HG03280 (cell line): Measurements from ENCODE around the gene RNF212.

Source experiments
- ATAC-seq: cut with Tn5 transposase; IDR thresholded peaks from one replicate; pipeline ENCODE4 v1.9.1; 2021; ENCODE audit warnings: mild to moderate bottlenecking, moderate library complexity; ENCODE audit not compliant: unreplicated experiment

Gene RNF212

GRCh38 chr4:1090465-1091440, 22.6 kb downstream of the RNF212 start:
- no peak for ATAC-seq

- no peak for ATAC-seq
These were observed 23.3 kb downstream of the RNF212 start for GRCh38 chr4:1090036-1090435.

DNA sequence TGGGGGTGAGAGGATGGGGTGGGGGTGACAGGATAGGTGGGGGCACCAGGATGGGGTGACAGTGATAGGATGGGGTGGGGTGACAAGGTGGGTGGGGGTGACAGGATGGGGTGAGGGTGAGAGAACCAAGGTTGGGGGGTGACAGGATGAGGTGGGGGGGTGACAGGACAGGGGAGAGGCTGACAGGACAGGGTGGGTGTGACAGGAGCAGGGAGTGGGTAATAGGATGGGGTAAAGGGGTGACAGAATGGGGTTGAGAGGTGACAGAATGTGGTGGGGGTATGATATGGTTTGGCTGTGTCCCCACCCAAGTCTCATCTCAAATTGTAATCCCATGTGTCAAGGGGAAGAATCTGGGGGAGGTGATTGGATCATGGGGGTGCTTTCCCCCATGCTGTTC, 26.0 kb downstream of the RNF212 start:
- no peak for ATAC-seq

GRCh38 chr4:1086011-1086410, 27.4 kb downstream of the RNF212 start:
- ATAC-seq, result no peak

DNA sequence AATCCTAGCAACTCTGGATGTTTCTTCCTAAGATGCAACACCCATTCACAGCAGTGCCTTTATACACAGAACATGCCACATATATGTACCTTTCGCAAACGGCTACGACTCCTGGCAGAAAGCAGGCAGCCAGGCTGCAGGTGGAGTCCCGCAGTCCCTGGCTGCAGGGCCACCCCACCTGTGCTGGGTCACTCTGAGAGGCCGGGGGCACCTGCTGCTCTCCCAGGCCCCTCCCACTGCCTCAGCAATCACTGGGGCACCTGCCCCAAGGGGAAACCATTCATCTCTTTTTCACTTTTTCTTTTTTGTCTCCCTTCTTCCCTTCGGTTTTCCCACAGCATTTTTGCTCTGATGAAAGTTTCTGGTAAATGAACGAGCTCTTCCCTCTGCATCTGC, 28.0 kb downstream of the RNF212 start:
- ATAC-seq, result no peak

DNA sequence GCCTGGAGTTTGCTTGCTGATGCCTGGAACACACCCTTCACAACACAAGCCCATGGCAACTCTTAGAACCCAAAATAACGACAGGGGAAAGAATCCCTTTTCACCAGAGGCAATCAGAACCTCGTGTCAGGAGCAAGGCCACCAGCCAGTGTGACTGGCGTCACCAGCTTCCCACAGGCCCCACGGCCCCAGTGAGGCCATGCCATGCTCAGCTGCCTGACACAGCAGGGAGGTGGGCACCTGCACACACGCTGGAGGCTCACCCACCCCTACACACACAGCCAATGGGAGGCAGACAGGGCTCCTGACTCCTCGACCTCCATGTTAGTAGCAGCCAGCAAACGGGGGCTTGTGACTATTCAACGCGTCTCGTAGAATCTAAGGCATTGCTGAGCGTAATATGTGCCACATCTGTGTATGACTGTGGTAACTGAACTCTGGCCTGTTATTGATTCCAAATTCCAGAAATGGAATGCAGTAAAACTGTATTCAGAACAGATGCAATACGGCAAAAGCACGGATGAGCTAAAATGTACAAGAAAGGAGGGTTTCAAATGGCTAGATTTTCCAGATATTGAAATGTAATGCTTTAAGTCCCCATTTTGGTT, 28.5 kb downstream of the RNF212 start:
- no peak for ATAC-seq

DNA sequence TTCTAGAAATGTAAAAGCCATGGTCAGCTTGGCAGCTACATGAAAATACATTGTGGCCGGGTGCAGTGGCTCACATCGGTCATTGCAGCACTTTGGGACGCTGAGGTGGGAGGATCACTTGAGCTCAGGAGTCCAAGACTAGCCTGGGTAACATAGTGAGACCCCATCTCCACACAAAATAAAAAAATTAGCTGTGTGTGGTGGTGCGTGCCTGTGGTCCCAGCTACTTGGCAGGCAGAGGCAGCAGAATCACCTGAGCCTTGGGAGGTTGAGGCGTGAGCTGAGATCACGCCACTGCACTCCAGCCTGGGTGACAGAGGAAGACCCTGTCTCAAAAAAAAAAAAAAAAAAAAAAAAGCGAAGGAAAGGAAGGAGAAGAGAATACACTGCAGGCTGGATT, 29.0 kb downstream of the RNF212 start:
- no peak for ATAC-seq

DNA sequence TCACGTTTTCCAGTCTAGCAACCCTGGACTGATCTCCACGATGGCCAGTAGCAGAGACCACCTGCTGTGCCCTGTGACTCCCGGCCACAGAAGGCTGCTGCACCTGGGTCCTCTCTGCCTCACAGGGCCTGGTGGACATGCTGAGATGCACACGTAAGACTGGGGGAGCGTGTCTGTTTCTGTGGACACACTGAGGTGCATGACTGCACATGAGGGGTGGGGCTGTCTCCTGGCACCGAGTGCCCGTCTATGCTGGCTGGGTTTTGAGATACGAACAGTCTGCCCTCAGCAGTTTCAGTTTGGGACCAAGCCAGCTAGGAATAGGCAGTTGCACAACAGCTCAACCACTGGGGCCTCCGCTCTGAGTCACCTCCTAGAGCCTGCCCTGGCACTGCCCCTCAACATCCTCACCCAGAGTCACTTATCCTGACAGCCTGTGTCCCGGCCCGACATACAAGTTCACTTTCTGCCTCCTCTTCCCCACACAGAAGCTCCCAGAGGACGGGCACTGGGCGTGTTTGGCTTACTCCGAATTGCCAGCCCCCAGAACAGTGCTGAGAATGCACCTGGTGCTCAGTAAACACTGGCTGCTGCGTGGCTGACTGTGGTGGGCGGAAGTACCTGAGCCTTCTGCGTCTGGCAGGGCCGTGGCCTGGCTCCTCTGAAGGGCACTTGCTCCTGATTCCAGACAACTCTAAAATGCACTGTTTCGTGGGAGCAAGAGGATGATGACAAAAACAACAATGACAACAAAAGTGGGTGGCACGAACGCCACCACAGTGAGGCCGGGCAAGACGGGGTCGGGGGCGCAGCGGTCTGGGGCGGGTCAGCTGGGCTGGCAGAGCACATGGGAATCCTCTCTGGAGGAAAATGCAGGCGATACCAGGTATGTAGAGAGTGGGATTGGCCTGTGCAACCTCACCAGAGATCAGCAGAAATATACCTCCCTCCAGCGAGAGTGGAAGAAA, 30.9 kb downstream of the RNF212 start:
- ATAC-seq, result no peak

- ATAC-seq, result no peak
These were observed 31.7 kb downstream of the RNF212 start for GRCh38 chr4:1081689-1082040.

- ATAC-seq, result no peak
These were observed 32.2 kb downstream of the RNF212 start for GRCh38 chr4:1080961-1081688.

GRCh38 chr4:1080432-1080831, 32.9 kb downstream of the RNF212 start:
- no peak for ATAC-seq

DNA sequence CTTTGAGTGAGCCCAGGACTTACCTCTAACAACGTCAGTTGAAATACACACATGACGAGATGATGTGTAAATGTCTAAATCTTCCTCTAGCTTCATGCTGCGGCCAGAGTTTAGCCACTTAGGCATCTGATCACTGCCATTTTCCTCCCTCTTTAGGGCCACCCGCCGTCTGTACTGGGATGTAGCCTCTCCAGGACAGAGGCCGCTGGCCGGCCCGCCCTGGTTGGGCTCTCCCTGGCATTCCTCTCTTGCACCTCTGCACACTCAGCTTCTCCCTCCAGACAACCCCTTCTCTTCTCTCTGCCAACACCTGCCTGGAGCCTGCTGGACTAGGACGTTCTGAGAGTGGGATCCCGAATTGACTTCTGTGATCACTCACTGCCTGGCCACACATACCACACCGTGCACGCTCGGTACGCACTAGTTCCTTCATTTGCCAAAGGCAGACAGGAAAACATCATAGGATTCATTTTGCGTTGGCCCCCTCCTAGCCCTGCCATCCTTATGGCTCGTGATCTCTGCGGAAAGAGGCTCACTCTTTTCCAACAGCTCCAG, 33.6 kb downstream of the RNF212 start:
- no peak for ATAC-seq

DNA sequence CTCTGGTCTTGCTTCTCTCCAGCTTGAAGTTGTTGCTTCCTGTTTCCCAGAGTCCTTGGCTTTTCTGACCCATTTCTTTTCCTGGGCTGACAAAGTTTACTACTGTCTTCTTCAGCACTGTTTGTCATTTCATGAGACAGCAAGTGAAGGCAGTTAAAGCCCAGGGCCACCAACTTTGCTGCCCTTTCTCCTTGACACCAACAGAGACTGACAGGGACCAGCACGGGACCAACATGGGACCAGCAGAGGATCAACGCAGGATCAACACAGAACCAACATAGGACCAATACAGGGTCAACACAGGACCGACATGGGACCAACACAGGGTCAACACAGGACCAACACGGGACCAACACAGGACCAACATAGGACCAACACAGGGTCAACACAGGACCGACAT, 34.9 kb downstream of the RNF212 start:
- no peak for ATAC-seq

DNA sequence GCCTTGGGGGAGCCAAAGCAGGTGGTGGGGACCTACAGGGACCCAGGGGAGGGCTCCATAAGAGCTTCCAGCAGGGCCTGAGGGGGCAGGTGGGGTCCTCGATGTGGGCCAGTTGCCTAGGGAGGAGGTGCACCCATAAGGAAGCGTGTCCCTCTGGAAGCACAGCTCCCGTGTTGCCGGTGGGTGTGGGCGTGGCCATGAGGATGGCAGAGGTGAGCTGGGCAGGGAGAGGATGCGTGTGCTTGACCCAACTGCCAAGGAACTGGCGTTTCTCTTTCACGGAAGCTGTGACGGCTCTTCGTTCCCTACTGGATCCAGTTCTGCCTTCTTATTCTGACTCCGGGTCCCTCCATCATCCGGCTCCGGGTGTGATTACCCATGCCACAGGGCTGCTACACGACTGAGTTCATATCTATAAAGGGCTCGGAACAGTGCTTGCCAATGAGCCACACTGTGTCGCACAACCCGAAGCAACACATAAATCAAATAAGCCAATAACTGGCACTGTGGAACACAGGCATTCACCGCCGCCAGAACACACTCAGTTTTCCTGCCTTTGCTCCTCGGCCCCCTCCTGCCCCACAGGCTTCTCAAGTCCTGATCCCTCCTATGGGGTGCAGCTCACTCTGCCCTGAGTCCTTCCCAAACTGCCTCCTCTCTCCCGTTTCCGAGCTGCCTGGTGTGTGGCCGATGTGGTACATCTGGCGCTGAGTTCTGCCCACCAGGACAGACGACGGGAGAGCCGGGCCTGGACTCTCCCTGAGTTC, 35.5 kb downstream of the RNF212 start:
- ATAC-seq, result no peak

DNA sequence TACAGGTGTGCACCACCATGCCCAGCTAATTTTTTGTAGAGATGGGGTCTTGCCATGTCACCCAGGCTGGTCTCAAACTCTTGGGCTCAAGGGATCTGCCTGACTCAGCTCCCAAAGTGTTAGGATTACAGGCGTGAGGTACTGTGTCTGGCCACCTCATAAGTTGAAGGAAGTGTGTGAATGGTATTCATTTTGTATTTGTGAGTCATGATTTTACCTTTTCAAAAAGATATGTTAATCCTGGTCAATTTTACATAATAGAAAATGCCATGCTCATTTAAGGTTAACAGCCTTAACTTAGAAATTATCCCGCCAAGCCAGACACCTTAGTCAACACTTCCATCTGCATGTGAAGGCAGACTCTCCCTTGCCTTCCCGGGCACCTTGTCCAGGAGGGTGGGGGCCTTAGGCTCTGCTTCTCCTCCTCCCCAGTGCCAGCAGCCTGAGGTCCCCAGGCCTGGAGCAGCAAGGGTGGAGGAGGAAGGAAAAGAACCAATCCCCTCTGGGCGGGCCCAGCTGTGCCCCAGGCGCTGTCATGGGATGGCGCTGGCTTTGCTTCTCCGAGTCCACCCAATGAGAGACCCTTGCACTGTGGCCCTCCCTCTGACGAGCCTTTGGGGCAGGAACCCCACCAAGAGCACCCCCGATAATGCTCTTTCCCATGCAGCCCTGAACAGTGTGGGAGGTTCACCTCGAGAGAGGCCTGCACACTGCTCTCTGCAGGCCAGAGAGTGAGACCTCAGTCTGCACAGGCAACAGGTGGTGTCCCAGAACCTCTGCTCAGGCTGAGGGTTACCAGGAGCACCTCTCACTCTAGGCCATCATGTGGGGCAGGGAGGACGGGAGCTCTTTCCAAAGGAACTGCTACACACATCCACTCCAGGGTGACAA, 37.3 kb downstream of the RNF212 start:
- ATAC-seq, result no peak

- no peak for ATAC-seq
These were observed 38.1 kb downstream of the RNF212 start for GRCh38 chr4:1075225-1075624.

DNA sequence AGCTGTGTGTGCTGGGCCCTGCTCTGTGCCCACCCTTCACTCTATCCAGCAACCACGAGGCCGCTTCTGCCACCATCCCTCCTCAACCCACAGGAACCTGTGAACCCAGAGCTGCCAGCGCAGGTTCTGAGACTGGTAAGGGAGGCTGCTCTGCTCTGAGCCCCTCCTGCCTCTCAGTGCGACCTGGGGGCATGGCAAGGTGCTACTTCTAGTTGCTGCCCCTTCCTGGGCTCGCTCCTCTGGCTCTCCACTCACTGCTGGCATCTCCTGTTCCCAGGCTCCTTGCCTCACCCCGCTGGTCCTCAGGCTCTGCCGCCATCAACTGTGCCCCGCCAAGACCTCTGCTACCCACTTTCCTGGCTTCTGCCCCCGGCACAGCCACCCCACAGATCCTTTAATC, 39.3 kb downstream of the RNF212 start:
- no peak for ATAC-seq

- ATAC-seq, result no peak
These were observed 40.4 kb downstream of the RNF212 start for GRCh38 chr4:1072830-1073446.
